Right lobe of liver (tissue), 4 donors: ENCODE results near the gene PDZD2.

Experiments
- CTCF ChIP-seq, 4 donors: fragments of 200-600 bp in 3 of 4; fragments of 450-650 bp in 1 of 4; IDR thresholded peaks; one replicate each; pipeline versions ENCODE4 v1.5.1 to v1.8.0; 2016 to 2022; ENCODE audit warnings: antibody characterized with exemption in 4 of 4, mild to moderate bottlenecking in 2 of 4
- POLR2A ChIP-seq: fragments of 450-650 bp; IDR thresholded peaks from one replicate; pipeline ENCODE4 v1.6.1; 2017; ENCODE audit warnings: antibody characterized with exemption, mild to moderate bottlenecking
- donor health status: DM: no; HTN: no; CAD: no.
- donor health status: DM: no; HTN: no; CAD: no.
- donor health status: DM: no; HTN: yes; CAD: no.

GRCh38 chr5:31934156-31934555 lies 295.2 kb downstream of the PDZD2 start:
- TF ChIP-seq CTCF (IDR thresholded peaks at IDR 0.05) (no peak), POLR2A (no peak)
